ENCODE results near the gene GGCX. TPM values are rescaled to one million over a fixed set of nuclear protein-coding genes. Genes with fewer than 3 reads are reported as not detected.

GGCX gene
- total RNA-seq, 1 experiment from 2014 or later: 66.2 TPM

DNA sequence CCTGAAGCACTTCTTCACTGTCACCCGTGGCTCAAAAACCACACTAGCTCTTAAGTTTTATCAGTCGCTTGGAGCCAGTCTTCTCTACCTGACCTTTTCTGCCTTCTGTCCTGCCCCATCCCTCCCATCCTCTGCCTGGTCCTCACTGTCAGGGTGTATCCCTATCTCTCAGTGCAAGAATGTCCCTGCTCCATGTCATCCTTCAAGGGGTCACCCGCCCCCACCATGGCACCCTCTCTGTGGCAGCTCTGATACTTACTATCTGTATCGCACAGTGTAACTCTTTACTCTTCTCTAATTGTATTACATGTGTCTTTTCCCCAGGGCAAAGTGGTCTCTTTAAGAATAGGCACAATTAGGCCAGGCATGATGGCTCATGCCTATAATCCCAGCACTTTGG, 27.4 kb upstream of the GGCX start:
- Mint-ChIP-seq H3K27me3 (ENCODE audit: unreplicated experiment) (no peaks in the 10 kb centered on the region), H3K36me3 (ENCODE audit: insufficient read depth, unreplicated experiment) (no peaks in the 10 kb centered on the region), H3K4me3 (ENCODE audit: low read depth, unreplicated experiment) (no peak overlapping the region), H3K4me1 (ENCODE audit: low read depth, unreplicated experiment) (peaks cover 32% of the 10 kb centered on the region), H3K27ac (ENCODE audit: unreplicated experiment) (no peak overlapping the region), H3K9me3 (ENCODE audit: low read depth, unreplicated experiment) (no peaks in the 10 kb centered on the region)
- BruUV-seq (replicated peaks): no TSS peak
- DNase-seq: no peak
- TF ChIP-seq, protein P1, sequence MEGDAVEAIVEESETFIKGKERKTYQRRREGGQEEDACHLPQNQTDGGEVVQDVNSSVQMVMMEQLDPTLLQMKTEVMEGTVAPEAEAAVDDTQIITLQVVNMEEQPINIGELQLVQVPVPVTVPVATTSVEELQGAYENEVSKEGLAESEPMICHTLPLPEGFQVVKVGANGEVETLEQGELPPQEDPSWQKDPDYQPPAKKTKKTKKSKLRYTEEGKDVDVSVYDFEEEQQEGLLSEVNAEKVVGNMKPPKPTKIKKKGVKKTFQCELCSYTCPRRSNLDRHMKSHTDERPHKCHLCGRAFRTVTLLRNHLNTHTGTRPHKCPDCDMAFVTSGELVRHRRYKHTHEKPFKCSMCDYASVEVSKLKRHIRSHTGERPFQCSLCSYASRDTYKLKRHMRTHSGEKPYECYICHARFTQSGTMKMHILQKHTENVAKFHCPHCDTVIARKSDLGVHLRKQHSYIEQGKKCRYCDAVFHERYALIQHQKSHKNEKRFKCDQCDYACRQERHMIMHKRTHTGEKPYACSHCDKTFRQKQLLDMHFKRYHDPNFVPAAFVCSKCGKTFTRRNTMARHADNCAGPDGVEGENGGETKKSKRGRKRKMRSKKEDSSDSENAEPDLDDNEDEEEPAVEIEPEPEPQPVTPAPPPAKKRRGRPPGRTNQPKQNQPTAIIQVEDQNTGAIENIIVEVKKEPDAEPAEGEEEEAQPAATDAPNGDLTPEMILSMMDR (IDR thresholded peaks at IDR 0.05; ENCODE audit: unreplicated experiment): no peak
- intact Hi-C loops (cut with micrococcal nuclease; ENCODE audit: unreplicated experiment): no loop called here
- CTCF ChIA-PET: no interaction called here

DNA sequence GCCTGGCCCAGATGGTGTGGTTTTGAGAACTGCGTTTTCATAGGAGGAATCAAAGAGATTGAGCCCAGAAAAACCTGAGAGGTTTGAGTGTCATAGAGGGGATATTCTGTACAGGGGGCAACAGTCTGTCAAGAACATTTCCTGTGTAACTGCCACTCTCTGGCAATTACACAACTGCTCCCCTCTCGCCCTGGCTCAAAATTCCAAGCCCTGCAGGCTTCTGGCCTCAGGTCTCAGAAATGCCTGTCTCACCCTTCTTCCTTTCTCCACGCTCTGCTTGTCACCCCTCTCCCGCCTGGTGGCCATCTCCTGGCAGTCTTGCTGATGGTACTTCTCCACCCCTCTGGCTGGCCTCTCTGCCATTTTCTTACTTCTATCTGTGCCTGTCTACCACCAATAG, 26.9 kb upstream of the GGCX start:
- Mint-ChIP-seq H3K4me1 (ENCODE audit: low read depth, unreplicated experiment) (peaks cover 32% of the 10 kb centered on the region), H3K4me3 (ENCODE audit: low read depth, unreplicated experiment) (no peak overlapping the region), H3K9me3 (ENCODE audit: low read depth, unreplicated experiment) (no peaks in the 10 kb centered on the region), H3K36me3 (ENCODE audit: insufficient read depth, unreplicated experiment) (no peaks in the 10 kb centered on the region), H3K27ac (ENCODE audit: unreplicated experiment) (no peak overlapping the region), H3K27me3 (ENCODE audit: unreplicated experiment) (no peaks in the 10 kb centered on the region)
- CTCF ChIA-PET: no interaction called here
- intact Hi-C loops (cut with micrococcal nuclease; ENCODE audit: unreplicated experiment): no loop called here
- DNase-seq: no peak
- no TSS peak for BruUV-seq (replicated peaks)
- TF ChIP-seq, protein P1 (IDR thresholded peaks at IDR 0.05; ENCODE audit: unreplicated experiment): no peak

DNA sequence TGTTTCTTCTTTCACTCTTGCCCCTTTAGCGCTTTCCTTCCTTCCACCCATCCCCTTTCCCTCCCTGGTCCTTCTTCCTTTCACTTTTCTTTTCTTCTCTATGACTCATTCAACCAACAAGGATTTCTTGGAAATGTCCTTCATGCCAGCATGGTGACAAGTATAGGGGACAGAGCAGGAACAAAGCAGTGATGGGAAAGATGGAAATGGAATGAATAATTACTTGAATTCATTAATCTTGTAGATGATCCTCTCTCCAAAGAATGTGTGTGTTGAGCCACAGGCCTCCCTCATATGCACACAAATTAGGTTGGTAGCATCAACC, 24.4 kb upstream of the GGCX start:
- Mint-ChIP-seq H3K9me3 (ENCODE audit: low read depth, unreplicated experiment) (no peaks in the 10 kb centered on the region), H3K4me3 (ENCODE audit: low read depth, unreplicated experiment) (peak overlapping the region; percentile 51), H3K4me1 (ENCODE audit: low read depth, unreplicated experiment) (peaks cover 24% of the 10 kb centered on the region), H3K27me3 (ENCODE audit: unreplicated experiment) (no peaks in the 10 kb centered on the region), H3K27ac (ENCODE audit: unreplicated experiment) (peak overlapping the region; percentile 80), H3K36me3 (ENCODE audit: insufficient read depth, unreplicated experiment) (no peaks in the 10 kb centered on the region)
- no peak for DNase-seq
- TF ChIP-seq, protein P1 (IDR thresholded peaks at IDR 0.05; ENCODE audit: unreplicated experiment): no peak
- BruUV-seq (replicated peaks): no TSS peak
- intact Hi-C loops (cut with micrococcal nuclease; ENCODE audit: unreplicated experiment): no loop called here
- CTCF ChIA-PET: interaction anchor here (1.5 kb wide), 1 partner anchor 10 kb away, joined by 4 read pairs; the partner anchor contains the start of gene RNF181

DNA sequence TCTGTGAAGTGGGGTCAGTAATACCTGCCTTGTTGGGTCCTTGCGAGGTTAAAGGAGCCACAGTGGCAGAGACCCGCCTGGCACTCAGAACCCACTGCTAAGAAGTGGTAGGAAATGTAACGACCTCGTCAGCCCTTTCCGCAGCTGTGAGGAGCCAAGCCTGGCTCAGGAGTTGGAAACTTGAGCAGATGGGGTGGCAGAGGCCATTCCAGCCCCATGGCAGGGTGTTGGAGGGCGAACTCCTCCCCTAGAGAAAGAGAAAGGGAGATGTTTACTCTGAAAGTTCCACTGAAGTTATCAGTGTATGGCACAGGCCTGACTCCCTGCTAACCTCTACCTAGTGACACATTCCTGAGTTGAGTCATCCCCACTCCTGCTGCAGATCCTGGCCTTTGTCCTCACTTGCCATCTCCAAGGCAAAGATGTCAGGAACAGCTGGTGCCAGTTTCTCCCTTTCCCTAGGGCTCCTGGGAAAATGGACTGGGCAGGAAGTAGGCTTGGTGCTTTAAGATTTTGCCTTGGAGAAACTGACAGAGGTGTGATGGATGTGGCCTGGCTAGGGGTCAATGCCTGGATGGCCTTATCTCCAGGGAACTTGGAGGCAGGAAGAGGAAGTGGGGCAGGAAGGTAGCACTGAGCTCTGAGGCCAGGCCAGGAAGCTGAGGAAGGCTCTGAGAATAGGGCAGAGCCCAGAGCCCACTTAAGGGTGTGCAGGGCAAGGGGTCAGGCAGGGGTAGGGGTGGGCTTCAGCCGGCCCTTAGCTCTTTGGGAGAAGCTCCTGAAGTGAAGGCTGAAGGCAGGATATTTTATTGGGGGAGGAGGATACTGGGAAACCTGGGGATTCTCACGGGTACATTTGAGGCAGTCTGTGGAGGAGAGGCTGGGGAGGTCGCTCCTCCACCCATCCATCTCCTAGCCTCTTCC, 23.8 kb upstream of the GGCX start:
- Mint-ChIP-seq H3K4me1 (ENCODE audit: low read depth, unreplicated experiment) (peaks cover 18% of the 10 kb centered on the region), H3K4me3 (ENCODE audit: low read depth, unreplicated experiment) (peak overlapping the region; percentile 51), H3K36me3 (ENCODE audit: insufficient read depth, unreplicated experiment) (peaks cover 3% of the 10 kb centered on the region), H3K27me3 (ENCODE audit: unreplicated experiment) (no peaks in the 10 kb centered on the region), H3K27ac (ENCODE audit: unreplicated experiment) (peak overlapping the region; percentile 80), H3K9me3 (ENCODE audit: low read depth, unreplicated experiment) (no peaks in the 10 kb centered on the region)
- peak; percentile 47 for DNase-seq
- CTCF ChIA-PET: interaction anchor here (0.6 to 1.5 kb wide), 2 partner anchors 10 to 14 kb away, joined by 3 to 4 read pairs; partner anchors contain the start of gene RNF181
- intact Hi-C loops (cut with micrococcal nuclease; ENCODE audit: unreplicated experiment): no loop called here
- TF ChIP-seq, protein P1 (IDR thresholded peaks at IDR 0.05; ENCODE audit: unreplicated experiment): no peak
- no TSS peak for BruUV-seq (replicated peaks)

All from Calu3 (cell line).